Measurements from ENCODE around the gene RGS6.

Gene RGS6

GRCh38 chr14:72503271-72503670 lies 571.0 kb downstream of the RGS6 start:
- Histone ChIP-seq H3K9me3 (ENCODE audit: control insufficient read depth in 5 of 5, low read length in 5 of 5) (no peaks in the 10 kb centered on the region), H3K4me3 (ENCODE audit: low read depth in 1 of 5, low read length in 5 of 5) (no peak overlapping the region), H3K36me3 (ENCODE audit: control insufficient read depth in 5 of 5, insufficient read depth in 5 of 5, low read length in 5 of 5) (no peaks in the 10 kb centered on the region), H3K4me1 (ENCODE audit: control insufficient read depth in 5 of 5, insufficient read depth in 5 of 5, low read length in 5 of 5) (peaks cover 0 to 3% (median 0%) of the 10 kb centered on the region in 5 donors), H3K27me3 (ENCODE audit: control insufficient read depth in 5 of 5, insufficient read depth in 4 of 5, low read length in 5 of 5) (no peaks in the 10 kb centered on the region), H3K9ac (ENCODE audit: low read length in 5 of 5) (no peak overlapping the region), H3K27ac (ENCODE audit: low read depth, low read length) (no peak overlapping the region)

GRCh38 chr14:72503696-72504368 lies 571.6 kb downstream of the RGS6 start:
- Histone ChIP-seq H3K9ac (ENCODE audit: low read length in 5 of 5) (no peak overlapping the region), H3K27me3 (ENCODE audit: control insufficient read depth in 5 of 5, insufficient read depth in 4 of 5, low read length in 5 of 5) (no peaks in the 10 kb centered on the region), H3K4me3 (ENCODE audit: low read depth in 1 of 5, low read length in 5 of 5) (no peak overlapping the region), H3K36me3 (ENCODE audit: control insufficient read depth in 5 of 5, insufficient read depth in 5 of 5, low read length in 5 of 5) (no peaks in the 10 kb centered on the region), H3K9me3 (ENCODE audit: control insufficient read depth in 5 of 5, low read length in 5 of 5) (no peaks in the 10 kb centered on the region), H3K27ac (ENCODE audit: low read depth, low read length) (no peak overlapping the region), H3K4me1 (ENCODE audit: control insufficient read depth in 5 of 5, insufficient read depth in 5 of 5, low read length in 5 of 5) (peaks cover 0 to 3% (median 0%) of the 10 kb centered on the region in 5 donors)

GRCh38 chr14:72510566-72510965 lies 578.3 kb downstream of the RGS6 start:
- Histone ChIP-seq H3K9ac (ENCODE audit: low read length in 5 of 5) (no peak overlapping the region), H3K27me3 (ENCODE audit: control insufficient read depth in 5 of 5, insufficient read depth in 4 of 5, low read length in 5 of 5) (no peaks in the 10 kb centered on the region), H3K9me3 (ENCODE audit: control insufficient read depth in 5 of 5, low read length in 5 of 5) (no peaks in the 10 kb centered on the region), H3K4me3 (ENCODE audit: low read depth in 1 of 5, low read length in 5 of 5) (no peak overlapping the region), H3K36me3 (ENCODE audit: control insufficient read depth in 5 of 5, insufficient read depth in 5 of 5, low read length in 5 of 5) (no peaks in the 10 kb centered on the region), H3K4me1 (ENCODE audit: control insufficient read depth in 5 of 5, insufficient read depth in 5 of 5, low read length in 5 of 5) (peaks cover 0 to 13% (median 4%) of the 10 kb centered on the region in 5 donors), H3K27ac (ENCODE audit: low read depth, low read length) (no peak overlapping the region)

DNA sequence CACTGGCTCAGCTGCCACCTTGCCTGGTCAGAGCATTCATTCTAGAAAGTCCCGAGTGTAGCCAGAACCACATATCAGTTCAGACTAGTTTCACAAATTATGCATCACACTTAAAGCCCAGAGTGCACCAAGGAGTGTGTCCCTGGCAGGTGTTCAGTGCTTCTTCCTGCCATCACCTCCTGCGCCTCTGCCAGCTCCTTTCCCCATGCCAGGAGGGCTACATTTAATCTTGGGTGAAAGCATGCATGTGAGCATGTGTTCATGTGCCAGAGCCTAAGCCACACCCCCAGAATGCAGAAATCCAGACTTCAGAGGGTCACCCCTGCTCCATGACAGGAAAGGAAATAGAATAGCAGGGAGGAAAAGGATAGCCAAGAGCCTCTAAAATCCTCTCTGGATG lies 580.1 kb downstream of the RGS6 start:
- Histone ChIP-seq H3K9ac (ENCODE audit: low read length in 5 of 5) (no peak overlapping the region), H3K36me3 (ENCODE audit: control insufficient read depth in 5 of 5, insufficient read depth in 5 of 5, low read length in 5 of 5) (no peaks in the 10 kb centered on the region), H3K27me3 (ENCODE audit: control insufficient read depth in 5 of 5, insufficient read depth in 4 of 5, low read length in 5 of 5) (no peaks in the 10 kb centered on the region), H3K4me1 (ENCODE audit: control insufficient read depth in 5 of 5, insufficient read depth in 5 of 5, low read length in 5 of 5) (peaks cover 2 to 17% (median 6%) of the 10 kb centered on the region in 5 donors), H3K9me3 (ENCODE audit: control insufficient read depth in 5 of 5, low read length in 5 of 5) (no peaks in the 10 kb centered on the region), H3K4me3 (ENCODE audit: low read depth in 1 of 5, low read length in 5 of 5) (no peak overlapping the region), H3K27ac (ENCODE audit: low read depth, low read length) (no peak overlapping the region)

GRCh38 chr14:72512925-72513324 lies 580.7 kb downstream of the RGS6 start:
- Histone ChIP-seq H3K36me3 (ENCODE audit: control insufficient read depth in 5 of 5, insufficient read depth in 5 of 5, low read length in 5 of 5) (no peaks in the 10 kb centered on the region), H3K9ac (ENCODE audit: low read length in 5 of 5) (no peak overlapping the region), H3K27me3 (ENCODE audit: control insufficient read depth in 5 of 5, insufficient read depth in 4 of 5, low read length in 5 of 5) (no peaks in the 10 kb centered on the region), H3K27ac (ENCODE audit: low read depth, low read length) (no peak overlapping the region), H3K4me1 (ENCODE audit: control insufficient read depth in 5 of 5, insufficient read depth in 5 of 5, low read length in 5 of 5) (peaks cover 2 to 24% (median 9%) of the 10 kb centered on the region in 5 donors), H3K9me3 (ENCODE audit: control insufficient read depth in 5 of 5, low read length in 5 of 5) (no peaks in the 10 kb centered on the region), H3K4me3 (ENCODE audit: low read depth in 1 of 5, low read length in 5 of 5) (no peak overlapping the region)

DNA sequence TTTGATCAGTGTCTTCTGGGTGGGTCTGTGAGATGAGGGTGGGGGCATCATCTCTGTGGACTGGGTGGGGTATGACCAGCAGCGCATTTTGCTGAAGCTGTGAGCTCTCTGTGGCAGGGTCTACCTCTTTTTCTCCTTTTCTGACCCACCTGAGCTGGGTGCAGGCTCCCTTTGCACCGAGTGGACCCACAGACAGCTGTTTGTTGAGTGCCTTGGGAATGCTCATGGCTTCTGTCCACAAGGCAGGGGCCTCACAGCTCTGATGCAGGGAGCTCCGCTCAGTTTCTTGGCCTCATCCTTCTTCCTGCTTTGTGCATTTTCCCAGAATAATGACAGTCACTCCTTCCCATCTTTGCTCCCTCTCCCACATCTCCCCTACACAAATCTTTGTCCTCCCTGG lies 581.1 kb downstream of the RGS6 start:
- Histone ChIP-seq H3K36me3 (ENCODE audit: control insufficient read depth in 5 of 5, insufficient read depth in 5 of 5, low read length in 5 of 5) (no peaks in the 10 kb centered on the region), H3K9me3 (ENCODE audit: control insufficient read depth in 5 of 5, low read length in 5 of 5) (no peaks in the 10 kb centered on the region), H3K4me1 (ENCODE audit: control insufficient read depth in 5 of 5, insufficient read depth in 5 of 5, low read length in 5 of 5) (peaks cover 2 to 27% (median 12%) of the 10 kb centered on the region in 5 donors), H3K27me3 (ENCODE audit: control insufficient read depth in 5 of 5, insufficient read depth in 4 of 5, low read length in 5 of 5) (no peaks in the 10 kb centered on the region), H3K27ac (ENCODE audit: low read depth, low read length) (no peak overlapping the region), H3K4me3 (ENCODE audit: low read depth in 1 of 5, low read length in 5 of 5) (no peak overlapping the region), H3K9ac (ENCODE audit: low read length in 5 of 5) (no peak overlapping the region)

- Histone ChIP-seq H3K4me3 (ENCODE audit: low read depth in 1 of 5, low read length in 5 of 5) (no peak overlapping the region), H3K27me3 (ENCODE audit: control insufficient read depth in 5 of 5, insufficient read depth in 4 of 5, low read length in 5 of 5) (no peaks in the 10 kb centered on the region), H3K9ac (ENCODE audit: low read length in 5 of 5) (peak overlapping the region in 1 of 5 donors; percentile 20), H3K9me3 (ENCODE audit: control insufficient read depth in 5 of 5, low read length in 5 of 5) (no peaks in the 10 kb centered on the region), H3K36me3 (ENCODE audit: control insufficient read depth in 5 of 5, insufficient read depth in 5 of 5, low read length in 5 of 5) (no peaks in the 10 kb centered on the region), H3K4me1 (ENCODE audit: control insufficient read depth in 5 of 5, insufficient read depth in 5 of 5, low read length in 5 of 5) (peaks cover 2 to 27% (median 12%) of the 10 kb centered on the region in 5 donors), H3K27ac (ENCODE audit: low read depth, low read length) (no peak overlapping the region)
Measured at GRCh38 chr14:72513965-72514659, 581.9 kb downstream of the RGS6 start.

DNA sequence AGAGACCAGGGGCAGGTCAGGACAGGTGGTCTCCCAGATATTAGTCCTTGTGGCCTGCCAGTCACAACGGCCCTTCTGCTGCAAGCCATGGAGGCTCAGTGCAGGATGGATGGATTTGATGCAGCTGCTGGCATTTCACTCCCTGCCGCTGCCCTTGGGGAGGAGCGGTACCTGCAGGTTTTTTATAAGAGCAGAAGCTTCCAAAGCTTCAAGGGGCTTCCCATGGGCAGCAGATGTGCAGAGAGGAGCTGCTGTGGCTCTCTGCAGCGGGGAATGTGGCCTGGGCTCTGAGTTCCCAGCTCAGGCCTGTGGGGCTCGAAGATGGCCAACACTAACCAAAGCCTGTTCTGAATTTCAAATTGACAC lies 582.4 kb downstream of the RGS6 start:
- H3K36me3 ChIP-seq (ENCODE audit: control insufficient read depth in 5 of 5, insufficient read depth in 5 of 5, low read length in 5 of 5), result no peaks in the 10 kb centered on the region
- no peak overlapping the region for H3K9ac ChIP-seq (ENCODE audit: low read length in 5 of 5)

GRCh38 chr14:72515779-72516770 lies 583.8 kb downstream of the RGS6 start:
- no peaks in the 10 kb centered on the region for H3K36me3 ChIP-seq (ENCODE audit: control insufficient read depth in 5 of 5, insufficient read depth in 5 of 5, low read length in 5 of 5)
- peaks cover 2 to 27% (median 12%) of the 10 kb centered on the region in 5 donors for H3K4me1 ChIP-seq (ENCODE audit: control insufficient read depth in 5 of 5, insufficient read depth in 5 of 5, low read length in 5 of 5)
- H3K27ac ChIP-seq (ENCODE audit: low read depth, low read length), result no peak overlapping the region
- H3K9me3 ChIP-seq (ENCODE audit: control insufficient read depth in 5 of 5, low read length in 5 of 5), result no peaks in the 10 kb centered on the region
- no peaks in the 10 kb centered on the region for H3K27me3 ChIP-seq (ENCODE audit: control insufficient read depth in 5 of 5, insufficient read depth in 4 of 5, low read length in 5 of 5)
- H3K4me3 ChIP-seq (ENCODE audit: low read depth in 1 of 5, low read length in 5 of 5), result no peak overlapping the region
- H3K9ac ChIP-seq (ENCODE audit: low read length in 5 of 5), result no peak overlapping the region

More for the DNA sequence above, 582.4 kb downstream of the RGS6 start:
- no peak overlapping the region for H3K27ac ChIP-seq (ENCODE audit: low read depth, low read length)
- no peaks in the 10 kb centered on the region for H3K27me3 ChIP-seq (ENCODE audit: control insufficient read depth in 5 of 5, insufficient read depth in 4 of 5, low read length in 5 of 5)
- H3K4me1 ChIP-seq (ENCODE audit: control insufficient read depth in 5 of 5, insufficient read depth in 5 of 5, low read length in 5 of 5), result peaks cover 2 to 27% (median 12%) of the 10 kb centered on the region in 5 donors
- no peak overlapping the region for H3K4me3 ChIP-seq (ENCODE audit: low read depth in 1 of 5, low read length in 5 of 5)
- no peaks in the 10 kb centered on the region for H3K9me3 ChIP-seq (ENCODE audit: control insufficient read depth in 5 of 5, low read length in 5 of 5)

Measured in subcutaneous abdominal adipose tissue (tissue), 5 donors.